Ovary (tissue), 3 donors: ENCODE results near the gene FHAD1.

ENCODE experiments used
- CTCF ChIP-seq, 3 donors: fragments of 450-650 bp in 2 of 3; fragments of 200-600 bp in 1 of 3; IDR thresholded peaks; one replicate each; pipeline versions ENCODE4 v1.5.1 to v1.8.0; 2016 to 2022; ENCODE audit warnings: antibody characterized with exemption in 3 of 3, mild to moderate bottlenecking in 1 of 3
- POLR2A ChIP-seq: fragments of 450-650 bp; IDR thresholded peaks from one replicate; pipeline ENCODE4 v1.6.1; 2017; ENCODE audit warnings: antibody characterized with exemption, mild to moderate bottlenecking, moderate library complexity
- donor health status: DM: no; HTN: no; CAD: no.

GRCh38 chr1:15283526-15283925, 36.5 kb downstream of the FHAD1 start:
- no peak for TF ChIP-seq CTCF (IDR thresholded peaks at IDR 0.05)
- no peak for TF ChIP-seq POLR2A
